BE2C (cell line): ENCODE results near the gene YEATS2.
"Not testable (repeated sequence)": the region's sequence is repeated elsewhere in the genome, so short reads cannot be mapped to it uniquely, and the experiment has no call there.

Source experiments
- DNase-seq: peaks from one replicate; pipeline ENCODE4 v3.0.0-alpha.2; 2020
- H3K27me3 ChIP-seq: fragments of 250-450 bp; sonication (Bioruptor Pico); 2 replicates; pipeline ENCODE4 v1.5.1; 2020; ENCODE audit warnings: mild to moderate bottlenecking
- H3K36me3 ChIP-seq: fragments of 250-450 bp; sonication (Bioruptor Pico); 2 replicates; pipeline ENCODE4 v1.5.1; 2020; ENCODE audit warnings: mild to moderate bottlenecking
- H3K4me1 ChIP-seq: fragments of 250-450 bp; sonication (Bioruptor Pico); 2 replicates; pipeline ENCODE4 v1.5.1; 2020
- H3K4me3 ChIP-seq: 2 replicates; pipeline ENCODE4 v1.5.1; 2011; ENCODE audit warnings: low read depth, low read length
- H3K9me3 ChIP-seq: fragments of 250-450 bp; sonication (Bioruptor Pico); 2 replicates; pipeline ENCODE4 v1.5.1; 2020
- TF ChIP-seq, protein P1 (sequence below): IDR thresholded peaks from 2 replicates; pipeline ENCODE4 v1.5.1; 2012; ENCODE audit warnings: mild to moderate bottlenecking, low read depth, low read length

The YEATS2 gene

GRCh38 chr3:183699238-183699947, 1.8 kb downstream of the YEATS2 start:
- DNase-seq: no peak
- Histone ChIP-seq H3K36me3 (peaks cover 15% of the 10 kb centered on the region), H3K27me3 (no peaks in the 10 kb centered on the region), H3K9me3 (no peaks in the 10 kb centered on the region), H3K4me3 (peak overlapping the region; percentile 95), H3K4me1 (no peaks in the 10 kb centered on the region)
- TF ChIP-seq, protein P1, sequence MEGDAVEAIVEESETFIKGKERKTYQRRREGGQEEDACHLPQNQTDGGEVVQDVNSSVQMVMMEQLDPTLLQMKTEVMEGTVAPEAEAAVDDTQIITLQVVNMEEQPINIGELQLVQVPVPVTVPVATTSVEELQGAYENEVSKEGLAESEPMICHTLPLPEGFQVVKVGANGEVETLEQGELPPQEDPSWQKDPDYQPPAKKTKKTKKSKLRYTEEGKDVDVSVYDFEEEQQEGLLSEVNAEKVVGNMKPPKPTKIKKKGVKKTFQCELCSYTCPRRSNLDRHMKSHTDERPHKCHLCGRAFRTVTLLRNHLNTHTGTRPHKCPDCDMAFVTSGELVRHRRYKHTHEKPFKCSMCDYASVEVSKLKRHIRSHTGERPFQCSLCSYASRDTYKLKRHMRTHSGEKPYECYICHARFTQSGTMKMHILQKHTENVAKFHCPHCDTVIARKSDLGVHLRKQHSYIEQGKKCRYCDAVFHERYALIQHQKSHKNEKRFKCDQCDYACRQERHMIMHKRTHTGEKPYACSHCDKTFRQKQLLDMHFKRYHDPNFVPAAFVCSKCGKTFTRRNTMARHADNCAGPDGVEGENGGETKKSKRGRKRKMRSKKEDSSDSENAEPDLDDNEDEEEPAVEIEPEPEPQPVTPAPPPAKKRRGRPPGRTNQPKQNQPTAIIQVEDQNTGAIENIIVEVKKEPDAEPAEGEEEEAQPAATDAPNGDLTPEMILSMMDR: no peak

GRCh38 chr3:183701744-183702143, 4.1 kb downstream of the YEATS2 start:
- Histone ChIP-seq H3K36me3 (peaks cover 15% of the 10 kb centered on the region), H3K9me3 (no peaks in the 10 kb centered on the region), H3K4me1 (no peaks in the 10 kb centered on the region), H3K27me3 (no peaks in the 10 kb centered on the region), H3K4me3 (no peak overlapping the region)
- no peak for DNase-seq
- TF ChIP-seq, protein P1: no peak

- peaks cover 15% of the 10 kb centered on the region for H3K36me3 ChIP-seq
- not testable (repeated sequence) for H3K27me3 ChIP-seq, H3K4me3 ChIP-seq, H3K9me3 ChIP-seq, DNase-seq, H3K4me1 ChIP-seq
Measured at GRCh38 chr3:183703892-183704291, 6.3 kb downstream of the YEATS2 start.

DNA sequence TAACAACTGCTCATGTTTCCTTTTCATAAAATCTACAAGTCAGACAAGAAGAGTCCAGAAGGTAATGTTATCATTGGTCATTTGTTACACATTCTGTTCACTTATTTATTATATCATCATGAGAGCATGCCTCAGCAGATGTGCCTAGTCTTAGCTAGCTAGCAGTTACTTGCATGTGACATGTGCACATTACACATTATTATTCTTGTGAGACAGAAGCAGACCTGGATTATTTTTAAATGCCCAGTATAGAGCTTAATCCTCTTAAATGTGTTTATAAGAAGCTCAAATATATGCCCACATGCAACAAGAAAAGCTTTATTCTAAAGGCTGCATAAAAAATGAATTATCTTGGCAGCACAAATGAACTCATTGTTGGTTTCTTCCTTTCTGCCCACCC, 12.6 kb downstream of the YEATS2 start:
- TF ChIP-seq, protein P1: no peak
- Histone ChIP-seq H3K36me3 (peaks cover 16% of the 10 kb centered on the region), H3K4me1 (no peaks in the 10 kb centered on the region), H3K4me3 (no peak overlapping the region), H3K27me3 (no peaks in the 10 kb centered on the region), H3K9me3 (no peaks in the 10 kb centered on the region)
- DNase-seq: no peak

DNA sequence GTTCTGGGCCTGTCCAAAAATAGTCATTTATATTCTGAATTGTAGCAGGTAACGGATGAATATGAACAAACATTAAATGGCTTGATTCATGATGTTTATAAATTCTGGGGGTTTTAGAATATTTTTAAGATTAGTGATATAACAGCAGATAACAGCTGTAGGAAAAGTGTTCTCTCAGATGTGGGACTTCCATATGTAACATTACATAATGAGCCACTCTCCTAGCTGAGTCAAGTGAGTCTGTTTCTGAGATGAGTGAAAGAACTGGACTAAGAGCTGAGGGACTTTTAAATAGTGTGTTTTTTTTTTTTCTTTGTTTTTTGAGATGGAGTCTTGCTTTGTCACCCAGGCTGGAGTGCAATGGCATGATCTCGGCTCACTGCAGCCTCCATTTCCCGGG, 13.9 kb downstream of the YEATS2 start:
- Histone ChIP-seq H3K9me3 (no peaks in the 10 kb centered on the region), H3K27me3 (no peaks in the 10 kb centered on the region), H3K36me3 (peaks cover 29% of the 10 kb centered on the region), H3K4me3 (no peak overlapping the region), H3K4me1 (no peaks in the 10 kb centered on the region)
- TF ChIP-seq, protein P1: no peak
- DNase-seq: no peak

DNA sequence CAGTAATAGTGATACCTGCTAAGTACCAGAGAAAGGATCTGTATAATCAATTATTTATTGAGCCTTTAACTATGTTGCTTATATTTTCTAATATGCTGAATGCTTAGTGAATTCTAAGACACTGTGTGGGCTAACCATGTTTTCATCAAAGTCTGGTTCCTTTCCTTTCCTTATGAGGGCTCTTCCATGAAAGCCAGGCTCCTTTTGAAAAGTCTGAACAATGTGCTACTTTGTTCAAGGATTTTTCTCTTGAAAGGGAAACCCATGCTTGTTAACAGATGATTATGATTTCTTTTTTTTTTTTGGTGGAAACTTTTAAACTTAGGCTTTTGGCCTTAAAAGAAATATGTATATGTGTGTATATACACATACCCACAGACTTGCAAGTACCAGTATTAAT, 17.0 kb downstream of the YEATS2 start:
- Histone ChIP-seq H3K4me3 (no peak overlapping the region), H3K36me3 (peaks cover 48% of the 10 kb centered on the region)

More for the DNA sequence above, 17.0 kb downstream of the YEATS2 start:
- TF ChIP-seq, protein P1: no peak
- DNase-seq: no peak
- Histone ChIP-seq H3K27me3 (no peaks in the 10 kb centered on the region), H3K9me3 (no peaks in the 10 kb centered on the region), H3K4me1 (no peaks in the 10 kb centered on the region)
